GM19452 (cell line): ENCODE data around the gene BNIP1.

ENCODE experiments used
- ATAC-seq: cut with Tn5 transposase; IDR thresholded peaks from one replicate; pipeline ENCODE4 v1.9.1; 2021; ENCODE audit not compliant: unreplicated experiment

BNIP1 gene

DNA sequence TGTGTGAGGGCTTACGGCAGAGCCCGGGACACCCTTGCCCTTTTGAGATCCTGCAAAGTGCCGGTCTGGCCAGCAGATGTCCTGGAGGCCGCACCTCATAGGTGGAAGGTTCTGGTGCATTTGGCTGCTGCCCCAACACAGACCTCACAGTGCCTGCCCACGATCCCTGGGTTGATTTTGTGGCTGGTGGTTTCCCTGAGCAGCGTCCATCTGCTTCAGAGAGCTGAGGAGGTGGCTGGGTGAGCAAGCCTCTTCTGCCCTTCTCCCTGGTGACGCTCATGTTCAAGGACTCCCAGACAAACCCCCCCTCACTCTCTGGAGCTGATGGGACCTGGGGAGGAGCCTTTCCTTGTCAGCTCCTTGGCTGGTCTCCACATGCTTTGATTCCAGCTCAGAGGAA lies 18.9 kb downstream of the BNIP1 start:
- ATAC-seq: no peak

GRCh38 chr5:173165177-173166016 lies 21.1 kb downstream of the BNIP1 start:
- no peak for ATAC-seq

GRCh38 chr5:173172166-173172565 lies 27.8 kb downstream of the BNIP1 start:
- no peak for ATAC-seq

GRCh38 chr5:173175523-173175922 lies 31.2 kb downstream of the BNIP1 start:
- no peak for ATAC-seq

GRCh38 chr5:173178369-173178910 lies 34.1 kb downstream of the BNIP1 start:
- no peak for ATAC-seq

DNA sequence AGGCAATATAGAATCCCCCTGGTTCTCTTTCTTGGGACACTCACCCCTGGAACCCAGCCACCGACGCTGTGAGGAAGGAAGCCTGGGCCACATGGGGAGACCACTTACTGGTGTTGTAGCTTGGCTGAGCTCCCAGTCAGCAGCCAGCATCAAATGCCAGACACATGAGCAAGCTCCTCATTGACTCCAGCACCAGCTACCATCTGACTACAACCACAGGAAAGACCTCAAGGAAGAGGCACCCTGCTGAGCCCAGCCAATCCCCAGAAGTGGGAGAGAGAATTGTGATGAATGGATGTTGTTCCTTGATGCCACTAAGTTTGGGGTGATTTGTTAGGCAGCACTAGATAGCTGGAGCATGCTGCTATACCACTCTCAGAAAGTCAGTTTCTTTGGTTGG lies 36.0 kb downstream of the BNIP1 start:
- ATAC-seq: no peak

DNA sequence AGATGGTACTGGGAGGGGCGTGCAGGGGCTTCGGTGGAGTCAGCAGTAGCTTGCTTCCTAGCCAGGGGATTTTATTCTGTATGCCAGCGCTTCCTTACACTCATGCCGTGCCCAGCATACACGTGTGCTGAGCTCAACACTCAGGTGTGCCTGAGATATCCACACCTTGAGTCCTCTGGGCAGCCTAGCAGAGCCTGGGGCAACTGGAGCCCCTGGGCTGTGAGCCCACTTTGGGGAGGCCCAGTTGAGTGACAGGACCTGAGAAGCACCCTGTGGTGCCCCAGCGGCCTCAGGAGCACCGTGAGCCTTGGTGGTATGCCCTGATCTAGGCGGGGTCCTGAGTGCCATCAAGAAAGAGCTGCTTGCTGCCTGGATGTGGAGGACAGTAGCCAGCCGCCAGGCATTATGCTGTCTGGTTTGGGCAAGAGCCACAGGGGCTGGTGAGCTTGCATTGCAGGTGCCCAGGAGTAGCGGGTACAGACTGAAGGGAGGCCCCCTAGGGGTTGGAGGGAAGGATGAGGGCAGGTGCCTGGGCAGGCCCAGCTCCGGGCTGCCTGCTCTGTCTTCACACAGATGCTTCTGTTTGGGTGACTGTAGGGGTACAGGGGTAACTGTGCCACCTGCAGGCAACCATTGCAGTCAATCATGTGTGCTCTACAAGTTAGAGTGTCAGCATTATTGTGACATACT lies 42.9 kb downstream of the BNIP1 start:
- no peak for ATAC-seq

- no peak for ATAC-seq
Measured at GRCh38 chr5:173188280-173188679, 43.9 kb downstream of the BNIP1 start.

DNA sequence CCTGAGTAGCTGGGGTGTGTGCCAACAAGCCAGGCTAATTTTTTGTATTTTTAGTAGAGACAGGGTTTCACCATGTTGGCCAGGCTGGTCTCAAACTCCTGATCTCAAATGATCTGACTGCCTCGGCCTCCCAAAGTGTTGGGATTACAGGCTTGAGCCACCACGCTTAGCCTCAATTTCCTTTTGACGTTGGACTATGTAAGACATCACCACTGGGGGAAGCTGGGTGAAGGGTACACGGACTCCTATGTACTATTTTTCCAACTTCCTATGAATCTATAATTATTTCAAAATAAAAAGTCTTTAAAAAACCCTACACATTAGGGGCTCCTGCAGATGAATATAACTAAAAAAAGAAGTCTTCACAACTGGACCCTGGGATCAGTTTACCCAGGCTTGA lies 46.7 kb downstream of the BNIP1 start:
- ATAC-seq: no peak

DNA sequence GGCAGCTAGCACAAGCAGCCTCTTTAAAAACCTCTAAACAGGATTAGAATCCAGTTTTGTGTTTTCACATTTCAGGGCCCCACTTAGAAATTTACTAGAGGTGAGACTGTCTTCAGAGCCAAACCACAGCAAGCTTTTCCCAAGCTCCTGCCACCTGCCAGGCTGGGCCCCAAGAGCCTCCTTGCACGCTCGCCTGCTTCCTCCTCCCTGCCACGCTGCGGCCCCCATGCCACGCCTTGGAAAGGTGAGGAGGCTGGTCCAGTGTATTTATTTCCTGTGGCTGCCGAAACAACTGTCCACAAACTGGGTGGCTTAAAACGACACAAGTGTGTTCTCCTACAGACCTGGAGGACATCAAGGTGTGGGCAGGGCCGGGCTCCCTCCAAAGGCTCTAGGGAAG lies 47.2 kb downstream of the BNIP1 start:
- ATAC-seq: no peak

- ATAC-seq: no peak
Measured at GRCh38 chr5:173192561-173192960, 48.2 kb downstream of the BNIP1 start.

- ATAC-seq: no peak
Measured at GRCh38 chr5:173196133-173196952, 52.0 kb downstream of the BNIP1 start.

DNA sequence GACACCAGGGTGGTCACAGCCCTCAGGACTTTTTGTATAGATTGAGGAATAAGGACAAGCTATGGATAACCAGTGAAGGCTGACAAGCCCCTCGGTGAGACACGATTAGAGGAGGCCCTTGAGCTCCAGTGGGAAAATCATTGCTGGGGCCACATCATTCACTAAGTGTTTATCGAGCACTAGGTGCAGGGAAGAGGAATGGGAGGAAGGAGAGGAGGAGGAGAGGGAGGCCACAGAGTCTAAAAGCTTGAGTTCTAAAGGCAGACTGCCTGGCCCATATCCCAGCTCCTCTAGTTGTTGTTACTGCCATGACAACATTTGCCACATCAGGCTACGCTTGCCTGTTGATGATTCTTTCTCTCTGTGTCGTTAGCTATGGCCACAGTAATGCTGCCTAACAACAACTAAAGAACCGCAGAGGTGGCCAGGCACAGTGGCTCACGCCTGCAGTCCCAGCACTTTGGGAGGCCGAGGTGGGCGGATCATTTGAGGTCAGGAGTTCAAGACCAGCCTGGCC lies 53.1 kb downstream of the BNIP1 start:
- no peak for ATAC-seq

DNA sequence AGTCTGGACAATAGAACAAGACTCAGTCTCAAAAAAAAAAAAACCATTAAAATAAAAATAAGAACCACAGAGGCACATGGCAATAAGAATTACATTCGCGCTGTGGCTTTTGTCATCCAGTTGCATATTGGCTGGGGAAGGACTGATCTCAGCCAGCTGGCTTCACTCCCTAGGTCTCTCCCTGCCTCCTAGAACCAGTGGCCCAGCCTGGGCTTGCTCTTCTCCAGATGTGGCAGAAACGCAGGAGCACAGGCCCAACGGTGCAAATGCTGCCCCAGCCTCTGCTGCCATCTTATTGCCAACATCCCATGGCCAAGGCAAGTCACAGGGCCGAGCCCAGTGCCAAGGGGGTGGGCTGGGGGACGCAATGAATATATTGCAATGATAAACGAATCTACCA lies 53.7 kb downstream of the BNIP1 start:
- no peak for ATAC-seq

DNA sequence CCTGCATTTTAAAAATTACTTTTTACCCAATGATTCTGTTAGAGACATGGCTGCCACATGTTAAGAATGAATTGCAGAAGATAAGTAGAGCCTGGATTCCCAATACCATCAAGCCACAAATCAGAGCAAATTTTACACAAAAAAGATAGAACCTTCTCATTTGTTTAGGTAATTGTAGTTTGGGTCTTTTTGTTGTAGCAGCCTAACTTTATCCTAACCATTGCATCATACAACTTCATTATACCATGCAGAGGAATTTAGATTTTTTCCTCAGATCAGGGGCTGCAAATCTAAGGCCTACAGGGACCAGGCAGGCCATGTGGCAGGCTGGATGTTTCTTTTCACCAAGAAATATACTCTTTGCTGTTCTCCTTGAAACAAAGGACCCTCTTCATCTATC lies 56.0 kb downstream of the BNIP1 start:
- ATAC-seq: no peak

DNA sequence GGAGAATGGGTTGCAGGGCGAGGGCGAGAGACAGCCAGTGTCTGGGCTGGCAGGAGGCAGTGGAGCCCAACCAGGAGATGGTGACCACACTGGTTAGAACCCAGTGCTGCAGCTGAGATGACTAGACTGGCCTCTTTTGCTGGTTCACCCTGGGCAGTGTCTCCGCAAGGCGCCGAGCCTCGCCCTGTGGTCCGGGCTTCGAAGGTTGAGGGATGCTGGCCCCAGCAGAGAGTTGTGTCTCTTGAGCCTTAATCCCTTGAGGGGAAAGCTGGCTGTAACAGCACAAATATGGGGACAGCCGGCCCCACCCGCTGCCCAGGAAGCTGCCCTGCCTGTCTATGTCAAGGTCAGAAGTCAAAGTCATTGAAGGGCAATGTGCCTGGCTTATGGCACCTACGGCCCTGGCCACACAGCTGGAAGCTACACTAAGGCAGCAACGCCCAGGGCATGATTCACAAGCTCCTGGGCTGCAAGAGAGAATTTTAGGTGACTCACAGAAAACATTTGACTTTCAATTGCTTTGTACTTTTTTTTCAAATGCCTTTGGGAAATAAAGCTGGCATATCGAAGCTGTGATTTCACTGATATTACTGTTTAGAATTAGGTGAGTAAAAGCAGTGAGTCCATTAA lies 57.4 kb downstream of the BNIP1 start:
- ATAC-seq: no peak

GRCh38 chr5:173202266-173202875 lies 58.0 kb downstream of the BNIP1 start:
- no peak for ATAC-seq

DNA sequence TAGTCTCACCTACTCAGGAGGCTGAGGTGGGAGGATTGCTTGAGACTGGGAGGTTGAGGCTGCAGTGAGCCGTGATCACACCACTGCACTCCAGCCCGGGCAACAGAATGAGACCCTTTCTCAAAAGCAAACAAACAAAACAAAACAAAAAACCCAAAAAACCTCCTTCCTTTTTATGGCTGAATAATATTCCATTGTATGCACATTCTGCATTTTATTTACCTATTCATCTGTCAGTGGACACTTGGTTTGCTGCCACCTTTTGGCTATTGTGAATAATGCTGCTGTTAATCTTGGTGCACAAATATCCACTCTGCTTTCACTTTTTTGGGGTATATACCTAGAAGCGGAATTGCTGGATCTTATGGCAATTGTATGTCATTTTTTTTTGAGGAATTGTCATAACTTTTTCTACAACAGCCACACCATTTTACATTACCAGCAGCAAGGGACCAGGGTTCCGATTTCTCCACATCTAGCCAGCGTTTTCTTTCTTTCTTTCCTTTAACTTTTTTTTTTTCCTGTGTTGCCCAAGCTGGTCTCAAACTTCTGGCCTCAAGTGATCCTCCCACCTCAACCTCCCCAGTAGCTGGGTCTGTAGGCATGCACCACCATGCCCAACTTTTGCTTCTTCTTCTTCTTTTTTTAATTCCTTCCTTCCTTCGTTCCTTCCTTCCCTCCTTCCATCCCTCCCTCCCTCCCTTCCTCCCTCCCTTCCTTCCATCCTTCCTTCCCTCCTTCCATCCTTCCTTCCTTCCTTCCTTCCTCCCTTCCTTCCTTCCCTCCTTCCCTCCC lies 60.1 kb downstream of the BNIP1 start:
- no peak for ATAC-seq

DNA sequence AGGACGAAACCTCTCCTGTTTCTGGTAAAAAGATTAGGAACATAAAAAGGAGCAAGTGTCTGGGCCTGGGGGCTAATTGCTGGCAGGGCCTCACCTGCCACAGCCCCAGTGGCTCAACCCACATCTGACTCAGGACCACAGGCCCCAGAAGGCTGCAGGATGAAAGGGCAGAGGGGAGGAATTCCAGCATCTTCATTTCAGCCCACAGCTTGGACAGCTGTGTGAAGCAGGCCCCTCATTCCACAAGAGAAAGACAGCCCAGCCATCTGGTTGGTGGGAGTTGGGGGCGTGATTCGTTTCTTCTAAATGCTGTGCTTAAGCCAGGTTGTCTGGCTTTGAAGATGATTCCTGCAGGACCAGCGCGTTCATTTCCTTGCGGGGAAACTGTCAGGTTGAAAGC lies 61.6 kb downstream of the BNIP1 start:
- ATAC-seq: no peak
